HFFc6 (cell line): Measurements from ENCODE around the gene PDE3B. TPM values are rescaled to one million over a fixed set of nuclear protein-coding genes. Genes with fewer than 3 reads are reported as not detected.

Experiments
- DNase-seq: peaks from one replicate; pipeline ENCODE4 v3.0.0-alpha.2; 2018
- H3K27ac Mint-ChIP-seq: 2 replicates; pipeline ENCODE4 v1.8.0; 2020; ENCODE audit warnings: mild to moderate bottlenecking, mixed read lengths
- H3K27me3 Mint-ChIP-seq: 2 replicates; pipeline ENCODE4 v1.8.0; 2021; ENCODE audit warnings: mild to moderate bottlenecking, moderate library complexity, mixed read lengths; ENCODE audit not compliant: insufficient read depth
- H3K36me3 Mint-ChIP-seq: 2 replicates; pipeline ENCODE4 v1.8.0; 2021; ENCODE audit warnings: low read depth, mixed read lengths
- H3K4me1 Mint-ChIP-seq: 2 replicates; pipeline ENCODE4 v1.8.0; 2020; ENCODE audit warnings: low read depth, mixed read lengths
- H3K4me3 Mint-ChIP-seq: 2 replicates; pipeline ENCODE4 v1.8.0; 2020; ENCODE audit warnings: mild to moderate bottlenecking, moderate library complexity, mixed read lengths
- H3K9me3 Mint-ChIP-seq: 2 replicates; pipeline ENCODE4 v1.8.0; 2020; ENCODE audit warnings: mild to moderate bottlenecking, mixed read lengths
- CTCF ChIP-seq: fragments of 200-600 bp; sonication (generic); IDR thresholded peaks from 2 replicates; pipeline ENCODE4 v1.5.0; 2021; ENCODE audit warnings: antibody characterized with exemption, mild to moderate bottlenecking
- total RNA-seq, 6 experiments: library from RNA; stranded (reverse); fragmentation: NEBNext Ultra II Directional; extraction: Animal tissue kit (Norgen Biotek cat#: 25700); gene quantifications; 2 replicates in 1 of 6; 3 replicates in 5 of 6; pipeline ENCODE4 v1.2.3, GENCODE V29; 2021

PDE3B gene
- total RNA-seq, 6 experiments from 2014 or later: 0.05 to 0.06 TPM; not detected in 4

GRCh38 chr11:14812757-14813156 lies 169.2 kb downstream of the PDE3B start:
- no peak overlapping the region for H3K27ac Mint-ChIP-seq
- no peaks in the 10 kb centered on the region for H3K36me3 Mint-ChIP-seq
- no peak for TF ChIP-seq CTCF
- H3K27me3 Mint-ChIP-seq: no peaks in the 10 kb centered on the region; the same call in none of the 2 replicates
- H3K4me3 Mint-ChIP-seq: no peak overlapping the region
- H3K4me1 Mint-ChIP-seq: no peaks in the 10 kb centered on the region
- DNase-seq: no peak
- H3K9me3 Mint-ChIP-seq: no peaks in the 10 kb centered on the region

- no peak for DNase-seq
- TF ChIP-seq CTCF: no peak
- H3K36me3 Mint-ChIP-seq: no peaks in the 10 kb centered on the region
- no peak overlapping the region for H3K4me3 Mint-ChIP-seq
- H3K27ac Mint-ChIP-seq: no peak overlapping the region
- no peaks in the 10 kb centered on the region; the same call in none of the 2 replicates for H3K27me3 Mint-ChIP-seq
- H3K9me3 Mint-ChIP-seq: no peaks in the 10 kb centered on the region
- H3K4me1 Mint-ChIP-seq: no peaks in the 10 kb centered on the region
These were observed 169.9 kb downstream of the PDE3B start for GRCh38 chr11:14813516-14813915.

DNA sequence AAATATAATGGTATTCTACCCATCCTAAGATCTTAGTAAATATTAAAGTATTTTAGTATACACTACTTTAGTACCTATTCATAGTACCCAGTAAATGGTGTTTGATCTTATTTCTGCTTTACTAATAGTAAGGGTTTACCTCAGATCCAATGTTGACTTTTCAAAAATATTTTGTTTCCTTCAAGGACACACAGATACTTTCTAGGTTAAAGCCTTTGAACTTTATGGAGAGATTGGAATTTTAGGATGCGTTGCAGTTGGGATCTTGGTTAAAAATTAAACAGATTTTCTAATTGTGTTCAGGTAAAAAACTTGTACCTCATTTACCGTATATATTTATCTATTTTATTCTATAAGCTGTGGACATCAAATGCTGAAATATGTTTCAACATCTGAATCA lies 175.2 kb downstream of the PDE3B start:
- Mint-ChIP-seq H3K4me1 (no peaks in the 10 kb centered on the region), H3K27me3 (no peaks in the 10 kb centered on the region; the same call in none of the 2 replicates), H3K27ac (no peak overlapping the region), H3K36me3 (no peaks in the 10 kb centered on the region), H3K4me3 (no peak overlapping the region), H3K9me3 (peaks cover 13% of the 10 kb centered on the region)
- DNase-seq: no peak
- TF ChIP-seq CTCF: no peak

DNA sequence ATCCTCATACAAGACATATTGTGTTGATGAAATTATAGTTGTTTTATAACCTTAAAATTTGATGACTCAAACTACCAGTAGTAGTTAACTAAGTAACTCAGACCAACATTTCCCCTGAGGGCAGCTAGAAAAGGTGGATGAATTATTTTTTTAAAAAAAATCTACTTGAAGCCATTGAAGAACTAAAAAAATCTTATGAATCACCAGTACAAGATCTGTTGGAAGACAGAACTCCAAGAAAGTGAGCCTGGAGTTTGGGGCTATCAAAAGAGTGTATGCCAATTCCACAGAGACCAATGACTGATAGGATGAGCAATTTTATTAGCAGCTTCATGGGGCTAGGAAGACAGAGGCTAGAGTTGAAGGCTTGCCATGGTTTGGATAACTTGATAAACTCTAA lies 176.0 kb downstream of the PDE3B start:
- H3K4me1 Mint-ChIP-seq: no peaks in the 10 kb centered on the region
- H3K9me3 Mint-ChIP-seq: peaks cover 21% of the 10 kb centered on the region
- no peaks in the 10 kb centered on the region for H3K36me3 Mint-ChIP-seq
- no peak for DNase-seq
- no peak overlapping the region for H3K27ac Mint-ChIP-seq
- no peaks in the 10 kb centered on the region; the same call in none of the 2 replicates for H3K27me3 Mint-ChIP-seq
- no peak for TF ChIP-seq CTCF
- H3K4me3 Mint-ChIP-seq: no peak overlapping the region

- DNase-seq: no peak
- TF ChIP-seq CTCF: no peak
- Mint-ChIP-seq H3K4me1 (no peaks in the 10 kb centered on the region), H3K36me3 (no peaks in the 10 kb centered on the region), H3K27me3 (no peaks in the 10 kb centered on the region; the same call in 1 of the 2 replicates), H3K4me3 (no peak overlapping the region), H3K27ac (no peak overlapping the region), H3K9me3 (peaks cover 31% of the 10 kb centered on the region)
These were observed 177.4 kb downstream of the PDE3B start for GRCh38 chr11:14821031-14821430.

- H3K27ac Mint-ChIP-seq: no peak overlapping the region
- no peak for DNase-seq
- H3K4me1 Mint-ChIP-seq: no peaks in the 10 kb centered on the region
- no peak overlapping the region for H3K4me3 Mint-ChIP-seq
- no peak for TF ChIP-seq CTCF
- H3K9me3 Mint-ChIP-seq: peaks cover 52% of the 10 kb centered on the region
- H3K36me3 Mint-ChIP-seq: no peaks in the 10 kb centered on the region
- no peaks in the 10 kb centered on the region for H3K27me3 Mint-ChIP-seq
These were observed 183.0 kb downstream of the PDE3B start for GRCh38 chr11:14826600-14826999.
